PC-3 (cell line): Measurements from ENCODE around the gene RPAP2.

Experiments used
- CTCF ChIP-seq: fragments of 300-600 bp; sonication (generic); conservative IDR thresholded peaks from 2 replicates; pipeline ENCODE4 v1.5.1; 2017; ENCODE audit warnings: antibody characterized with exemption, low read depth, mild to moderate bottlenecking, low read length
- EZH2 ChIP-seq: fragments of 300-600 bp; sonication (generic); IDR thresholded peaks from one replicate; pipeline ENCODE4 v1.6.1; 2017; ENCODE audit warnings: antibody characterized with exemption, mild to moderate bottlenecking, low read length; ENCODE audit not compliant: unreplicated experiment

- TF ChIP-seq CTCF (no peak), EZH2 (no peak)
These were observed 112.7 kb downstream of the RPAP2 start for GRCh38 chr1:92411511-92411910.
